ENCODE results near the gene NAA25. TPM values are rescaled to one million over a fixed set of nuclear protein-coding genes. Genes with fewer than 3 reads are reported as not detected.
A peak's percentile ranks its signal among the peaks of the same experiment; 100 is the strongest.
"Not testable (repeated sequence)": the region's sequence is repeated elsewhere in the genome, so short reads cannot be mapped to it uniquely, and the experiment has no call there.

NAA25 gene
- total RNA-seq, 2 donors from 2014 or later, result 11.6 to 17.1 TPM

GRCh38 chr12:112121780-112122565 lies 13.4 kb upstream of the NAA25 start:
- DNase-seq (peak; percentile 80), ATAC-seq (peak; percentile 68 to 78)
- intact Hi-C loops (cut with DNase I), result no loop called here

GRCh38 chr12:112117685-112118084 lies 9.1 kb upstream of the NAA25 start:
- intact Hi-C loops (cut with DNase I), result no loop called here
- no peak for ATAC-seq
- no peak for DNase-seq

- DNase-seq (peak; percentile 81), ATAC-seq (peak; percentile 96 to 97)
- intact Hi-C loops (cut with DNase I), result no loop called here
Measured at GRCh38 chr12:112116232-112117060, 7.9 kb upstream of the NAA25 start.

GRCh38 chr12:112115259-112116045 lies 6.9 kb upstream of the NAA25 start:
- no peak for DNase-seq
- intact Hi-C loops (cut with DNase I), result no loop called here
- no peak for ATAC-seq

- intact Hi-C loops (cut with DNase I), result no loop called here
- ATAC-seq (peak in 1 of 2 donors; percentile 13), DNase-seq (no peak)
Measured at GRCh38 chr12:112112409-112113133, 4.0 kb upstream of the NAA25 start.

GRCh38 chr12:112111931-112112330 lies 3.3 kb upstream of the NAA25 start:
- intact Hi-C loops (cut with DNase I), result no loop called here
- DNase-seq (no peak), ATAC-seq (no peak)

GRCh38 chr12:112110787-112111662 lies 2.4 kb upstream of the NAA25 start:
- intact Hi-C loops (cut with DNase I); DNase-seq; ATAC-seq: not testable (repeated sequence)

- DNase-seq, result peak; percentile 55
- peak; percentile 5 to 32 for ATAC-seq
- intact Hi-C loops (cut with DNase I), result no loop called here
Measured at GRCh38 chr12:112107306-112108201, 1.0 kb downstream of the NAA25 start.

GRCh38 chr12:112105891-112106290 lies 2.7 kb downstream of the NAA25 start:
- no peak for DNase-seq
- no peak for ATAC-seq
- intact Hi-C loops (cut with DNase I), result no loop called here

- intact Hi-C loops (cut with DNase I), result no loop called here
- ATAC-seq, result no peak
- DNase-seq, result no peak
Measured at GRCh38 chr12:112103758-112104503, 4.7 kb downstream of the NAA25 start.

GRCh38 chr12:112102746-112103145 lies 5.8 kb downstream of the NAA25 start:
- ATAC-seq; DNase-seq; intact Hi-C loops (cut with DNase I): not testable (repeated sequence)

- DNase-seq (no peak), ATAC-seq (no peak)
- intact Hi-C loops (cut with DNase I), result no loop called here
Measured at GRCh38 chr12:112102127-112102526, 6.5 kb downstream of the NAA25 start.

GRCh38 chr12:112100500-112100899 lies 8.1 kb downstream of the NAA25 start:
- ATAC-seq; intact Hi-C loops (cut with DNase I); DNase-seq: not testable (repeated sequence)

GRCh38 chr12:112097641-112098040 lies 10.9 kb downstream of the NAA25 start:
- intact Hi-C loops (cut with DNase I), result no loop called here
- ATAC-seq (no peak), DNase-seq (no peak)

GRCh38 chr12:112096667-112097066 lies 11.9 kb downstream of the NAA25 start:
- intact Hi-C loops (cut with DNase I), result no loop called here
- no peak for DNase-seq

GRCh38 chr12:112096070-112096469 lies 12.5 kb downstream of the NAA25 start:
- ATAC-seq, result peak in 1 of 2 donors; percentile 77
- no peak for DNase-seq
- intact Hi-C loops (cut with DNase I), result no loop called here

More at GRCh38 chr12:112096667-112097066, 11.9 kb downstream of the NAA25 start:
- ATAC-seq, result peak in 1 of 2 donors; percentile 73
